Left ventricle myocardium inferior (tissue), 1 donor: Measurements from ENCODE around the gene CCDC61. TPM values are rescaled to one million over a fixed set of nuclear protein-coding genes. Genes with fewer than 3 reads are reported as not detected.
A peak's percentile ranks its signal among the peaks of the same experiment; 100 is the strongest.

Experiments used
- DNase-seq: peaks from one replicate; pipeline ENCODE4 v3.0.0-alpha.2; 2020
- H3K27ac ChIP-seq: fragments of 200-600 bp; replicated peaks from 2 replicates; pipeline ENCODE4 v1.8.0; 2021
- H3K27me3 ChIP-seq: fragments of 200-600 bp; 2 replicates; pipeline ENCODE4 v1.8.0; 2021; ENCODE audit warnings: low read depth
- H3K36me3 ChIP-seq: fragments of 200-600 bp; 2 replicates; pipeline ENCODE4 v1.8.0; 2021
- H3K4me1 ChIP-seq: fragments of 200-600 bp; 2 replicates; pipeline ENCODE4 v1.8.0; 2021
- H3K4me3 ChIP-seq: fragments of 200-600 bp; 2 replicates; pipeline ENCODE4 v1.8.0; 2021; ENCODE audit warnings: mild to moderate bottlenecking, moderate library complexity
- H3K9me3 ChIP-seq: fragments of 200-600 bp; replicated peaks from 2 replicates; pipeline ENCODE4 v1.8.0; 2021
- intact Hi-C: fragments of 100-400 bp; cut with micrococcal nuclease; formaldehyde crosslinking; loops from one replicate; pipeline ENCODE4 v1.11.0; 2022
- total RNA-seq: library from RNA; stranded (reverse); fragmentation: NEBNext Ultra II Directional; extraction: Animal tissue kit (Norgen Biotek cat#: 25700); gene quantifications from one replicate; pipeline ENCODE4 v1.2.1, GENCODE V29; 2021
- TF ChIP-seq, protein P1 (sequence below): fragments of 200-600 bp; IDR thresholded peaks from 2 replicates; pipeline ENCODE4 v1.8.0; 2021; ENCODE audit warnings: antibody characterized with exemption, mild to moderate bottlenecking, borderline replicate concordance
- donor health status: DM: no; HTN: yes; CAD: no; lungs with severe emphysema.

The CCDC61 gene
- total RNA-seq, 1 donor from 2014 or later = 8.7 TPM

DNA sequence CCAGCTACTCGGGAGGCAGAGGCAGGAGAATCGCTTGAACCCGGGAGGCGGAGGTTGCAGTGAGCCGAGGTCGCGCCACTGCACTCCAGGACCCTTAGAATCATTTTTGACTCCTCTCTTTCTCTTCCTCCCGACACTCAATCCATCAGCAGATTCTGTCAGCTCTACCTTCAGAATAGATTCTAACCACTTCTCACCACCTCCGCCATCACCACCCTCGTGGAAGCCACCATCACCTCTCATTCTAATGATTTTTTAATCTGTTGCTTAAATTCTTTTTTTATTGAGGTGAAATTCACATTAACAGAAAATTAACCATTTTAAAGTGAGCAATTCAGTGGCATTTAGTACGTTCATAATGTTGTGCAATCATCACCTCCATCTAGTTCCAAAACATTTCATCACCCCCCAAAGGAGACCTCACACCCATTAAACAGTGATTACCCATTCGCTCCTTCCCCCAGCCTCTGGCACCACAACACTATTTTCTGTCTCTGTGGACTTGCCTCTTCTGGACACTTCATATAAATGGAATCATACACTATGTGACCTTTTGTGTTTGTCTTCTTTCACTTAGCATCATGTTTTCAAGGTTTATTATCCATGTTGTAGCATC is 5.0 kb upstream of the CCDC61 start:
- intact Hi-C loops = no loop called here
- H3K9me3 ChIP-seq = no peaks in the 10 kb centered on the region
- H3K4me3 ChIP-seq = no peak overlapping the region
- H3K36me3 ChIP-seq = no peaks in the 10 kb centered on the region
- H3K4me1 ChIP-seq = peaks cover 5% of the 10 kb centered on the region
- no peaks in the 10 kb centered on the region for H3K27me3 ChIP-seq
- no peak overlapping the region for H3K27ac ChIP-seq
- no peak for DNase-seq
- TF ChIP-seq, protein P1, sequence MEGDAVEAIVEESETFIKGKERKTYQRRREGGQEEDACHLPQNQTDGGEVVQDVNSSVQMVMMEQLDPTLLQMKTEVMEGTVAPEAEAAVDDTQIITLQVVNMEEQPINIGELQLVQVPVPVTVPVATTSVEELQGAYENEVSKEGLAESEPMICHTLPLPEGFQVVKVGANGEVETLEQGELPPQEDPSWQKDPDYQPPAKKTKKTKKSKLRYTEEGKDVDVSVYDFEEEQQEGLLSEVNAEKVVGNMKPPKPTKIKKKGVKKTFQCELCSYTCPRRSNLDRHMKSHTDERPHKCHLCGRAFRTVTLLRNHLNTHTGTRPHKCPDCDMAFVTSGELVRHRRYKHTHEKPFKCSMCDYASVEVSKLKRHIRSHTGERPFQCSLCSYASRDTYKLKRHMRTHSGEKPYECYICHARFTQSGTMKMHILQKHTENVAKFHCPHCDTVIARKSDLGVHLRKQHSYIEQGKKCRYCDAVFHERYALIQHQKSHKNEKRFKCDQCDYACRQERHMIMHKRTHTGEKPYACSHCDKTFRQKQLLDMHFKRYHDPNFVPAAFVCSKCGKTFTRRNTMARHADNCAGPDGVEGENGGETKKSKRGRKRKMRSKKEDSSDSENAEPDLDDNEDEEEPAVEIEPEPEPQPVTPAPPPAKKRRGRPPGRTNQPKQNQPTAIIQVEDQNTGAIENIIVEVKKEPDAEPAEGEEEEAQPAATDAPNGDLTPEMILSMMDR = no peak

GRCh38 chr19:45994456-45994997 is 740 bp upstream of the CCDC61 start:
- Histone ChIP-seq H3K9me3 (no peaks in the 10 kb centered on the region), H3K27ac (peak overlapping the region; percentile 59), H3K36me3 (peaks cover 8% of the 10 kb centered on the region), H3K27me3 (peaks cover 9% of the 10 kb centered on the region), H3K4me3 (peak overlapping the region; percentile 80), H3K4me1 (peaks cover 20% of the 10 kb centered on the region)
- no peak for DNase-seq
- intact Hi-C loops = no loop called here
- TF ChIP-seq, protein P1 = no peak

- peaks cover 28% of the 10 kb centered on the region for H3K4me1 ChIP-seq
- no peaks in the 10 kb centered on the region for H3K9me3 ChIP-seq
- intact Hi-C loops = no loop called here
- peak overlapping the region; percentile 80 for H3K27ac ChIP-seq
- peaks cover 23% of the 10 kb centered on the region for H3K27me3 ChIP-seq
- TF ChIP-seq, protein P1 = no peak
- H3K36me3 ChIP-seq = peaks cover 8% of the 10 kb centered on the region
- H3K4me3 ChIP-seq = peak overlapping the region; percentile 80
- DNase-seq = no peak
Measured at GRCh38 chr19:45995715-45996385, 583 bp downstream of the CCDC61 start.

DNA sequence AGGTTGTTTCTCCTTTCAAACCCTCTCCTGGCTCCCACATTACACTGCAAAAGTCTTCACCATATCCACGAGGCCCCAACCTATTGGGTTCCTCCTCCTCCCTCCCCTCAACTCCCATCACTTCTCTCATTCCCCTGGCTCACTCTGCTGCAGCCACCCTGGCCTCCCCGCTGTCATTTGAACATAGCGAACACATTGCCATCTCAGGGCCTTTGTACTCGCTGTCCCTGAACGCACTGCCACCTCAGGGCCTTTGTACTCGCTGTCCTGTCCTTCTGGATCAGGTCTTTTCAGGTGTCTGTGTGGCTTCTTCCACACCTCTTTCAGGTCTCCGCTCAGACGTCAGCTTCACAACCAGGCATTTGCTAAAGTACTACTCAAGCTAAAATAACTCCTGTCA is 1.7 kb downstream of the CCDC61 start:
- Histone ChIP-seq H3K36me3 (peaks cover 8% of the 10 kb centered on the region), H3K4me3 (no peak overlapping the region), H3K4me1 (peaks cover 31% of the 10 kb centered on the region), H3K9me3 (no peaks in the 10 kb centered on the region), H3K27me3 (peaks cover 28% of the 10 kb centered on the region), H3K27ac (no peak overlapping the region)
- TF ChIP-seq, protein P1 = no peak
- intact Hi-C loops = no loop called here
- no peak for DNase-seq

- Histone ChIP-seq H3K27ac (no peak overlapping the region), H3K36me3 (peaks cover 15% of the 10 kb centered on the region), H3K9me3 (no peaks in the 10 kb centered on the region), H3K4me1 (peaks cover 31% of the 10 kb centered on the region), H3K27me3 (peaks cover 28% of the 10 kb centered on the region), H3K4me3 (no peak overlapping the region)
- TF ChIP-seq, protein P1 = no peak
- intact Hi-C loops = no loop called here
- DNase-seq = no peak
Measured at GRCh38 chr19:45998834-45999233, 3.6 kb downstream of the CCDC61 start.
